BLaER1 treated with 17β-estradiol and CSF1 and Interleukin-3, amounts not matched to agents 10 nM and 100 nM (cell line): ENCODE data around the gene SWSAP1.
A peak's percentile ranks its signal among the peaks of the same experiment; 100 is the strongest.

Source experiments
- H3K27ac ChIP-seq, 11 experiments: shearing (Covaris generic); formaldehyde crosslinking; 2 replicates each; pipeline ENCODE4 v1.8.1; 2022
- H3K27me3 ChIP-seq, 11 experiments: shearing (Covaris generic); formaldehyde crosslinking; 2 replicates each; pipeline ENCODE4 v1.8.1; 2022
- H3K36me3 ChIP-seq, 11 experiments: shearing (Covaris generic); formaldehyde crosslinking; 2 replicates each; pipeline ENCODE4 v1.8.1; 2022
- H3K4me1 ChIP-seq, 10 experiments: shearing (Covaris generic); formaldehyde crosslinking; 2 replicates each; pipeline ENCODE4 v1.8.1; 2022
- H3K4me2 ChIP-seq, 11 experiments: shearing (Covaris generic); formaldehyde crosslinking; 2 replicates each; pipeline ENCODE4 v1.8.1; 2022
- H3K4me3 ChIP-seq, 10 experiments: shearing (Covaris generic); formaldehyde crosslinking; 2 replicates each; pipeline ENCODE4 v1.8.1; 2022
- H3K9ac ChIP-seq, 11 experiments: shearing (Covaris generic); formaldehyde crosslinking; 2 replicates each; pipeline ENCODE4 v1.8.1; 2022
- H3K9me3 ChIP-seq, 11 experiments: shearing (Covaris generic); formaldehyde crosslinking; replicated peaks in 1 of 11; 2 replicates each; pipeline ENCODE4 v1.8.1; 2022
- H4K20me1 ChIP-seq, 11 experiments: shearing (Covaris generic); formaldehyde crosslinking; 2 replicates each; pipeline ENCODE4 v1.8.1; 2022
- Cebpa-rat ChIP-seq, 11 experiments: shearing (Covaris generic); IDR thresholded peaks; 2 replicates each; pipeline ENCODE4 v1.8.1; 2022

The SWSAP1 gene

DNA sequence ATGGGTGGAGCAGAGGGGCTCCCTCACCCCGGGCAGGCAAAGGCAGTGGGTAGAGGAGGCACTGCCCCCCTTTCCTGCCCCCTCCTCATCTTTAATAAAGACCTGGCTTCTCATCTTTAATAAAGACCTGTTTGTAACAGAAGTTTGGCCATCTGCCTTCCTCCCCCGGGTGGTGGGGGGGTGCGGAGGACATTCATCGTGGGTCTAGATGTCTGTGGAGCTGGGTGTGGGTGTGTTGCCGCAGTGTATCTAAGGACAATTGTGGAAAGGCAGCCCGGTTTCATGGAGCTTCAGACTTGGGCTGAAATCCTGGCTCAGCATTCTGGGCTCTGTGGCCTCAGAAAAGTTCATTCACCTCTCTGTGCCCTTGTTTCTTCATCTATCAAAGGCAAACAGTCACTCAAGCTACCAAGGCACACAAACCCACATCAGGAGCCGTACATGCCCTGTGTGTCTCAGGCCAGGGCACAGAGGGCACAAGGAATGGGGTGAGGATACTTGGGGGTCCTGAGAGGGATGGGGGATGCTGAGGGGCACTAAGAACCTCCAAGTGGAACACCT is 8.8 kb upstream of the SWSAP1 start:
- Histone ChIP-seq H3K4me2 (no peak overlapping the region), H3K9ac (no peak overlapping the region), H3K27me3 (no peaks in the 10 kb centered on the region), H3K9me3 (no peaks in the 10 kb centered on the region), H3K27ac (no peak overlapping the region), H3K4me1 (no peaks in the 10 kb centered on the region; a peak in 2 of 20 replicates), H4K20me1 (peaks cover 0 to 35% (median 0%) of the 10 kb centered on the region in 11 experiments; a peak in 5 of 22 replicates), H3K4me3 (no peak overlapping the region), H3K36me3 (peaks cover 0 to 71% (median 12%) of the 10 kb centered on the region in 11 experiments; a peak in 13 of 22 replicates)
- TF ChIP-seq Cebpa-rat (IDR thresholded peaks at IDR 0.05): no peak

DNA sequence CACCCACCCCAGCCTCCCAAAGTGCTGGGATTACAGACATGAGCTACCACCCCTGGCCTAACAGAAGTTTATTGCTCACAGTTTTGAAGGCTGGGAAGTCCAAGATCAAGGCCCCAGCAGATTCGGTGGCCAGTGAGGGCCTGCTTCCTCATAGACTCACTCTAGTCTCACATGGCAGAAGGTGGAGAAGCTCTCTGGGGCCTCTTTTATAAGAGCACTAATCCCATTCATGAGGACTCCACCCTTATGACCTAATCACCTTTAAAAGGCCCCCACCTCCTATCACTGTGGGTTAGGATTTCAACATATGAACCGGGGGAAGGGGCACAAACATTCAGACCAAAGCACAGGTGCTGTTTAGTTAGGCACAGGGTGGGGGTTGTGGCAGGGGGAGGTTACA is 6.9 kb upstream of the SWSAP1 start:
- Histone ChIP-seq H4K20me1 (peaks cover 0 to 23% (median 0%) of the 10 kb centered on the region in 11 experiments; a peak in 3 of 22 replicates), H3K4me2 (no peak overlapping the region), H3K4me1 (no peaks in the 10 kb centered on the region; a peak in 2 of 20 replicates), H3K27me3 (no peaks in the 10 kb centered on the region), H3K9me3 (no peaks in the 10 kb centered on the region), H3K4me3 (no peak overlapping the region), H3K36me3 (peaks cover 0 to 52% (median 8%) of the 10 kb centered on the region in 11 experiments; a peak in 12 of 22 replicates), H3K9ac (no peak overlapping the region), H3K27ac (no peak overlapping the region)
- no peak for TF ChIP-seq Cebpa-rat (IDR thresholded peaks at IDR 0.05)

DNA sequence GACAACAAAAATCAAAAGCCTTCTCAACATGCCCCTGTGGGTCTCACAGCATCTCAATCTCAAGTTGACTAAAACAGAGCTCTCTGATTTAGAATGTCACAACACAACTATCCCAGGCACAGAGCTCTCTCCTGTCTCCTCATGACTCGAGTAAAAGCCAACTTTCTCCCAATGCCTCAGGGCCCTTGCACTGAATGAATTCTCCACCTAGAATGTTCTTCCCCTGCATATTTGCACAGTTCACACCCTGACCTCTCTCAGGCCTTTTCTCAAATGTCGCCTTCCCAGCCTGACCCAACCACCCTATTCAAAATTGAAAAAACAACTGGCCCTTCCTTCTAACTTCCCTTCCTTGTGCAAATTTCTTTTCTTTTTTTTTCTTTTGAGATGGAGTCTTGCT is 3.7 kb upstream of the SWSAP1 start:
- Histone ChIP-seq H3K9ac (no peak overlapping the region), H3K4me3 (no peak overlapping the region), H3K27ac (no peak overlapping the region), H3K4me2 (no peak overlapping the region), H3K27me3 (no peaks in the 10 kb centered on the region), H3K4me1 (peaks cover 11 to 22% (median 19%) of the 10 kb centered on the region in 10 experiments), H3K36me3 (peaks cover 0 to 20% (median 5%) of the 10 kb centered on the region in 11 experiments; a peak in 10 of 22 replicates), H4K20me1 (peaks cover 0 to 11% (median 0%) of the 10 kb centered on the region in 11 experiments; a peak in 1 of 22 replicates), H3K9me3 (no peaks in the 10 kb centered on the region)
- no peak for TF ChIP-seq Cebpa-rat (IDR thresholded peaks at IDR 0.05)

DNA sequence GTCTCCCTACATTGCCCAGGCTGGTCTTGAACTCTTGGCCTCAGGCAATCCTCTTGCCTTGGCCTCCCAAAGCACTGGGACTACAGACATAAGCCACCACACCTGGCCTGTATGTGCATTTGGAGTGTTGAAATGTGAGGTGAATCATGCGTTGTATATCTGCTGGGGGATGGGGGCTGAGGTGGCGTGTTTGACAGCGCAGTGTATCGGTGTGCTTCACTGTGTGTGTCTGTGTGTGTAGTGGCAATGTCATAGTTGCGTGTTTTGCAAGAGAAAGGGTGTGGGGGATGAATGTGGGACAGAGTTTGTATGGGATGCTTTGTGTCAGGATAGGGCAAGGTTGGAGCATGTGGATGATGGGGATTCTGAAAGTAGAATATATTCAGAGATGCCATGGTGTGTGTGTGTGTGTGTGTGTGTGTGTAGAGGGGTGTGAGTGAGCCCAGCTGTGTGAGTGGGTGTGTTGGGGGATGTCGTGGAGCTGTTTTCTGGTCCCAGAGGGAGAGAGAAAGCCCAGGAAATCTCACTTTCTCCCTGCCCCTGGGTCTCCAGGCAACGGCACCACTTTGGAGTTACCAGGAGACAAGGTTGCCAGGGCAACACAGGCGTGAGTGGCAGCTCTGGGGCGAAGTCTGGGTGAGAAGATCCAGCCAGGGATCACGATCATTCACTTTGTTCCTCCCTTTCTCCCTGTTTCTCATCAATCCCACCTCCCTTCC is 1.1 kb upstream of the SWSAP1 start:
- H3K4me3 ChIP-seq: peak overlapping the region in 3 of 10 experiments; percentile 68 to 70 (median 69); a peak in 2 of 20 replicates
- no peak for TF ChIP-seq Cebpa-rat (IDR thresholded peaks at IDR 0.05)
- no peaks in the 10 kb centered on the region for H3K9me3 ChIP-seq
- no peaks in the 10 kb centered on the region for H3K27me3 ChIP-seq
- peaks cover 0 to 8% (median 0%) of the 10 kb centered on the region in 11 experiments; a peak in 1 of 22 replicates for H4K20me1 ChIP-seq
- H3K36me3 ChIP-seq: peaks cover 0 to 9% (median 0%) of the 10 kb centered on the region in 11 experiments; a peak in 2 of 22 replicates
- peak overlapping the region in 4 of 11 experiments; percentile 15 to 94 (median 92); a peak in 4 of 22 replicates for H3K9ac ChIP-seq
- peak overlapping the region in 4 of 11 experiments; percentile 2 to 96 (median 94); a peak in 4 of 22 replicates for H3K27ac ChIP-seq
- H3K4me1 ChIP-seq: peaks cover 37 to 48% (median 45%) of the 10 kb centered on the region in 10 experiments
- H3K4me2 ChIP-seq: peak overlapping the region; percentile 71 to 99 (median 87)

DNA sequence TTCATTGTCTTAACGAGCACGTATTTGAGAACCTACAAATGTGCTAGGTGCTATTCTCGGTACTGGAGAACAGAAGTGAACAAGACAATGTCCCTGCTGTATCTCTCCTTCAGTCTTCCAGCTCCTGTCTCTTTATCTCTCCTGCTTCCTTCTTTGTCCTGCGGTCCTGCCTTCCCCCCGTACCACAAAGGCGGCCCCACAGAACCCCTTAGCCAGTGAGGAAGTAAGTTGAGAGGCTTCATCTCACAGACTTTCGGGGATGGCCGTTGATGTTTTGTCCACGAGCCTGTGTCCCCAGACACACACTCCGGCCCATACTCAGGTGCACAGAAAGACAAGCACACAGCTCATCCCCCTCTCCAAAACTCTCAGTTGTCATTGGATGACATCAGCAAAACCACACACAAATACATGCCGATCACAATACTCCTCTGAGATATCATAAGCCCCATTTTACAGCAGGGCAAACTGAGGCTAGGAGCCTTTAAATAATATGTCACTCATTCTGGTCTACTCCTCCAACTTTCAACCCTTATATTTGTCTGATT is 507 bp upstream of the SWSAP1 start:
- Histone ChIP-seq H3K9me3 (no peaks in the 10 kb centered on the region), H3K9ac (peak overlapping the region; percentile 6 to 94 (median 89); a peak in 16 of 22 replicates), H3K4me3 (peak overlapping the region; percentile 59 to 76 (median 68)), H3K27ac (peak overlapping the region in 9 of 11 experiments; percentile 85 to 96 (median 93); a peak in 15 of 22 replicates), H4K20me1 (peaks cover 0 to 8% (median 0%) of the 10 kb centered on the region in 11 experiments; a peak in 1 of 22 replicates), H3K27me3 (no peaks in the 10 kb centered on the region), H3K4me1 (peaks cover 43 to 54% (median 50%) of the 10 kb centered on the region in 10 experiments), H3K36me3 (peaks cover 0 to 16% (median 0%) of the 10 kb centered on the region in 11 experiments; a peak in 3 of 22 replicates), H3K4me2 (peak overlapping the region; percentile 71 to 99 (median 87))
- TF ChIP-seq Cebpa-rat (IDR thresholded peaks at IDR 0.05): no peak

DNA sequence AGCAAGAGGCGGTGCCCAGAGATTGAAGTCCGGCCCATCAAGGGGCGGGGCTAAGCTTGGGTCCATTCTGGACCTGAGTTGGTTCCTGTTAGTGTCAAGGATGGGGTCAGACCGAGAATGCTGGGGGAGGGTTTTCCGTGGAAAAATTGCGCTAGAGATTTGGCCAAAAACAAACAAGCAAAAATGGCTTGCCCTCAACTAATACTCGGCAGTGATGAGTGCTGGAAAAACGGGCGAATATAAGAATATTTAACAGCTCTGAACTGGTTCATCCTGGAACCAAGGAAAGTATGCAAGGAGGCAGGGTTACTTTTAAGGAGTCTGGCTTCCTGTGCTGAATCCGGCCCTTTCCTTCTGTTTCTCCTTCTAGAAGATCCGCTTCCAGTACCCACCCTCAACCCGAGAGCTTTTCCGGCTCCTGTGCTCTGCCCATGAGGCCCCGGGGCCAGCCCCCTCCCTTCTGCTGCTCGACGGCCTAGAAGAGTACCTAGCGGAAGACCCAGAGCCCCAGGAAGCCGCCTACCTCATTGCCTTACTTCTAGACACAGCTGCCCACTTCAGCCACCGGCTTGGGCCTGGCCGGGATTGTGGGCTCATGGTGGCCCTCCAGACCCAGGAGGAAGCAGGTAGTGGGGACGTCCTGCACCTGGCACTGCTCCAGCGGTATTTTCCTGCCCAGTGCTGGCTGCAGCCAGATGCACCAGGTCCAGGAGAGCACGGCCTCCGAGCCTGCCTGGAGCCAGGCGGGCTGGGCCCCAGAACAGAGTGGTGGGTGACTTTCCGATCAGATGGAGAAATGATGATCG is 880 bp downstream of the SWSAP1 start:
- Histone ChIP-seq H3K4me2 (peak overlapping the region; percentile 95 to 100 (median 99)), H3K9me3 (no peaks in the 10 kb centered on the region), H3K4me1 (peaks cover 48 to 63% (median 56%) of the 10 kb centered on the region in 10 experiments), H3K27me3 (no peaks in the 10 kb centered on the region), H3K27ac (peak overlapping the region; percentile 49 to 96 (median 91)), H3K4me3 (peak overlapping the region; percentile 59 to 76 (median 68)), H3K36me3 (peaks cover 0 to 21% (median 0%) of the 10 kb centered on the region in 11 experiments; a peak in 3 of 22 replicates), H4K20me1 (0 out of 22 replicates have a peak, but pooled peaks cover 0 to 6% (median 0%) of the 10 kb centered on the region in 11 experiments), H3K9ac (peak overlapping the region; percentile 76 to 94 (median 89))
- TF ChIP-seq Cebpa-rat (IDR thresholded peaks at IDR 0.05): no peak

DNA sequence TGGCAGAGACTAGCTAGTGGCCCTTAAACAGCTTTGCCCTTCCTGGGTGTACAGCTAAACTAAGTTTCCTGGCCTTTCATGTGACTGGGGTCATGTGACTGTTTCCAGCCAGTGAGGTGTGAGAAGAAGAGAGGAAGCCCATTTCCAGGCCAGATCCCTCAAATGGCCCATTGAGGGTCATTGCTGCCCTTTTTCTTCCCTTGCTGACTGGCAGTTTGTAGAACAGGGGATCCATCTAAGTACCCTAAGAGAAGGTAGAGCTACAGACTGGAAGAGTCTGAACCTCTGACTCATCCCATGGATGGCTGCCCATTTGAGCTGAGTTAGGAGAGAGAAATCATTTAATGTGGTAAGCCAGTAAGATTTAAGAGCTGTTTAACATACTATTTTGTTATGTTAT is 2.8 kb downstream of the SWSAP1 start:
- Histone ChIP-seq H3K9me3 (no peaks in the 10 kb centered on the region), H3K4me3 (peak overlapping the region in 1 of 10 experiments; percentile 76; a peak in 2 of 20 replicates), H3K9ac (peak overlapping the region in 6 of 11 experiments; percentile 13 to 49 (median 29); a peak in 7 of 22 replicates), H3K27me3 (no peaks in the 10 kb centered on the region), H3K36me3 (peaks cover 0 to 21% (median 0%) of the 10 kb centered on the region in 11 experiments; a peak in 3 of 22 replicates), H3K4me1 (peaks cover 61 to 79% (median 69%) of the 10 kb centered on the region in 10 experiments), H3K4me2 (peak overlapping the region; percentile 71 to 100 (median 99)), H4K20me1 (peaks cover 0 to 12% (median 0%) of the 10 kb centered on the region in 11 experiments; a peak in 4 of 22 replicates), H3K27ac (peak overlapping the region; percentile 33 to 95 (median 67); a peak in 20 of 22 replicates)
- no peak for TF ChIP-seq Cebpa-rat (IDR thresholded peaks at IDR 0.05)

DNA sequence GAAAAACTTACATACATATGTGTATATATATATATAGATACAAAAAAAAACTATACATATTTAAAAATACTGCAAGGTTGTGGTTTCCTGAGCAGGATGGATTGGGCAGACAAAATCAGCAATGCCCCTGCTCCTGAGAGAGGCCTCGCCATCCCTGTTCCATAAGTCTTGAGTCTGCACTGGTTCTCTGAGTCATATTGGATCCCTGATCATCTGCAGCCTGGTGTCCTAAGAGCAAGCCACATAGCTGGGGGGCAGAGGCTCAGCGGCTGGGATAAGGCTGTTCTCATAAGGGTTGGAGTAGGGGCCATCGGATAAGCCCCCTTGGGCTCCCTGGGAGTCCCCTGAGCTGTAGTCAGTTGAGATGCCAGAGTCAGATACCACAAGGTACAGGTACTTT is 3.3 kb downstream of the SWSAP1 start:
- Histone ChIP-seq H3K36me3 (peaks cover 0 to 21% (median 0%) of the 10 kb centered on the region in 11 experiments; a peak in 3 of 22 replicates), H3K27ac (peak overlapping the region in 10 of 11 experiments; percentile 33 to 95 (median 68); a peak in 18 of 22 replicates), H3K9ac (peak overlapping the region in 8 of 11 experiments; percentile 7 to 50 (median 37); a peak in 12 of 22 replicates), H3K4me1 (peaks cover 62 to 82% (median 70%) of the 10 kb centered on the region in 10 experiments), H3K9me3 (no peaks in the 10 kb centered on the region), H4K20me1 (peaks cover 0 to 12% (median 0%) of the 10 kb centered on the region in 11 experiments; a peak in 4 of 22 replicates), H3K27me3 (peaks cover 0 to 4% (median 2%) of the 10 kb centered on the region in 11 experiments; a peak in 7 of 22 replicates), H3K4me3 (peak overlapping the region in 1 of 10 experiments; percentile 17; a peak in 1 of 20 replicates), H3K4me2 (peak overlapping the region; percentile 71 to 100 (median 99))
- no peak for TF ChIP-seq Cebpa-rat (IDR thresholded peaks at IDR 0.05)
